ENCODE measurements around the gene ARHGAP35. TPM values are rescaled to one million over a fixed set of nuclear protein-coding genes. Genes with fewer than 3 reads are reported as not detected.
A peak's percentile ranks its signal among the peaks of the same experiment; 100 is the strongest.
"Not testable (repeated sequence)": the region's sequence is repeated elsewhere in the genome, so short reads cannot be mapped to it uniquely, and the experiment has no call there.

Gene ARHGAP35
- total RNA-seq, result 10 to 100 TPM; 22.7 to 30.0 TPM

- peak within 1 kb of the TSS; percentile 94 for H3K27ac Mint-ChIP-seq
- H3K36me3 Mint-ChIP-seq (ENCODE audit: insufficient read depth in 2 of 2), result peaks cover 0 to 4% of the 10 kb centered on the region in 2 donors
- H3K4me3 Mint-ChIP-seq, result peak within 1 kb of the TSS; percentile 82 to 91
- ATAC-seq (replicated peaks in 1 of 2) (peak in 1 of 2 donors; percentile 2), DNase-seq (peak in 1 of 2 donors; percentile 23)
- peaks cover 36% of the 10 kb centered on the region for H3K4me1 Mint-ChIP-seq (ENCODE audit: low read depth)
- no peaks in the 10 kb centered on the region for H3K9me3 Mint-ChIP-seq
- H3K27me3 Mint-ChIP-seq (ENCODE audit: low read depth), result no peaks in the 10 kb centered on the region
These were observed at the start of gene ARHGAP35 for GRCh38 chr19:46860846-46861690. Gene ARHGAP35, plus strand, starts transcription at chr19:46860997. Its CDS starts 57,679 bp downstream, at chr19:46918676.

- H3K4me3 Mint-ChIP-seq, result no peak overlapping the region
- H3K9me3 Mint-ChIP-seq, result no peaks in the 10 kb centered on the region
- ATAC-seq (replicated peaks in 1 of 2) (no peak), DNase-seq (no peak)
- no peaks in the 10 kb centered on the region for H3K27me3 Mint-ChIP-seq (ENCODE audit: low read depth)
- peaks cover 5% of the 10 kb centered on the region for H3K4me1 Mint-ChIP-seq (ENCODE audit: low read depth)
- no peak overlapping the region for H3K27ac Mint-ChIP-seq
- no peaks in the 10 kb centered on the region for H3K36me3 Mint-ChIP-seq (ENCODE audit: insufficient read depth in 2 of 2)
These were observed 47.6 kb upstream of the ARHGAP35 start for GRCh38 chr19:46812977-46813838.

DNA sequence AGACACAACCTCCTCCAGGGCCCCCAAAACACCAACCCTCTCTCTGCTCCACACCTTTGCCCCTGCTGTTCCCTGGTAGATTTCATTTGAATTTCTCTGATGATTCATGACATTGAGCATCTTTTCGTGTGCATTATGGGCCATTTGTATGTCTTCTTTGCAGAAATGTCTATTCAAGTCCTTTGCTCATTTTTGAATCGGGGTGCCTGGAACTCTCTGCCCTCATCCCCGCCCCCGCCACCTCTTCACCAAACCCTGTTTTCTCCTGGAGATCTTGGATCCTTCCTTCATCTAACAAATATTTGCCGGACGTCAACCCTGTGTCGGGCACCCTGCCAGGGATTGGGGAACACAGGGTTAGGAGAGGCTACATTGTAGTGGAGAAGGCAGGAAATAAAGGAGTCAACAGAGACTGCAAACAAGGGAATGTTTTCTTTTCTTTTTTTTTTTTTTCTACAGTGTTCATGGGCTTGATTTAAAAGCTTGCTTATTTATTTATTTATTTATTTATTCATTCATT lies 46.9 kb upstream of the ARHGAP35 start:
- DNase-seq (no peak), ATAC-seq (replicated peaks in 1 of 2) (no peak)
- Mint-ChIP-seq H3K9me3 (no peaks in the 10 kb centered on the region), H3K27me3 (ENCODE audit: low read depth) (no peaks in the 10 kb centered on the region), H3K4me1 (ENCODE audit: low read depth) (peaks cover 8% of the 10 kb centered on the region), H3K27ac (no peak overlapping the region), H3K36me3 (ENCODE audit: insufficient read depth in 2 of 2) (no peaks in the 10 kb centered on the region), H3K4me3 (no peak overlapping the region)

DNA sequence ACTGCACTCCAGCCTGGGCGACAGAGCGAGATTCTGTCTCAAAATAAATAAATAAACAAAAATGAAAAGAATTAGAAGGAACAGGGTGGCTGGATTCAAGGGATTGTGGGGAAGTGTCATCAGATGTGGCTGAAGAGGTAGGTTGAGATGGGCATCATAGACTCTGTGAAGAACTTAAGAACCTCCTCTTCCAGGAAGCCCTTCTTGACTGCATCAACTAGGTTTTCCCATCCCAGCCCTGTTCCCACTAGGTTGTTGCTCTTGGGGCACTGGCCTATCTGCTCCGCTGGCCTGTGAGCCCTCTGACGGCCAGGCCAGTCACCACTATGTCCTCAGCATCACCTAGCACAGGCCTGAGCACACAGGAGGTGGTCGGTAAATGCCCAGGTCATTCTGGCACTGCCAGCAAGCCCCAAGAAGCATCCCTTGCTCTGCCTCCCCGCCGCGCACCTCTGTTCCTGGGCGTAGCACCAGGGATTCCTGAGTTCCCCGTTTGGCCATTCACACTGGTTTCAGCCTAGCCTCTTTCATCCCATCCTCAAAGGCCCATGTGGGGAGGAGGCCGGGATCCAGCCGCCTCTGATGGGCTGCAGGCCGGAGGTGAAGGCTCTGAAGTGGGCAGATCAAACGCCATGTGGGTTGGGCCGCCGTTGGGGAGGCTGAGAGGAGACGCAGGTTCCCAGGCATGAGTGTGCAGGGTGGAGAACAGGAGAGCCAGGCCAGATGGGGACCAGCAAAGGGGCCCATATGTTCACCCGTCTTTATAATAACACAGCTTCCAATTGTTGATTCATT lies 44.8 kb upstream of the ARHGAP35 start:
- Mint-ChIP-seq H3K4me3 (no peak overlapping the region), H3K27ac (no peak overlapping the region), H3K9me3 (no peaks in the 10 kb centered on the region), H3K36me3 (ENCODE audit: insufficient read depth in 2 of 2) (no peaks in the 10 kb centered on the region), H3K4me1 (ENCODE audit: low read depth) (peaks cover 25% of the 10 kb centered on the region), H3K27me3 (ENCODE audit: low read depth) (no peaks in the 10 kb centered on the region)
- no peak for DNase-seq
- no peak for ATAC-seq (replicated peaks in 1 of 2)

GRCh38 chr19:46818812-46819211 lies 42.0 kb upstream of the ARHGAP35 start:
- Mint-ChIP-seq H3K36me3 (ENCODE audit: insufficient read depth in 2 of 2) (no peaks in the 10 kb centered on the region), H3K9me3 (no peaks in the 10 kb centered on the region), H3K27me3 (ENCODE audit: low read depth) (no peaks in the 10 kb centered on the region), H3K4me3 (peak overlapping the region in 1 of 2 donors; percentile 24), H3K27ac (peak overlapping the region; percentile 12), H3K4me1 (ENCODE audit: low read depth) (peaks cover 40% of the 10 kb centered on the region)
- ATAC-seq (replicated peaks in 1 of 2), result no peak
- peak; percentile 10 to 18 for DNase-seq

DNA sequence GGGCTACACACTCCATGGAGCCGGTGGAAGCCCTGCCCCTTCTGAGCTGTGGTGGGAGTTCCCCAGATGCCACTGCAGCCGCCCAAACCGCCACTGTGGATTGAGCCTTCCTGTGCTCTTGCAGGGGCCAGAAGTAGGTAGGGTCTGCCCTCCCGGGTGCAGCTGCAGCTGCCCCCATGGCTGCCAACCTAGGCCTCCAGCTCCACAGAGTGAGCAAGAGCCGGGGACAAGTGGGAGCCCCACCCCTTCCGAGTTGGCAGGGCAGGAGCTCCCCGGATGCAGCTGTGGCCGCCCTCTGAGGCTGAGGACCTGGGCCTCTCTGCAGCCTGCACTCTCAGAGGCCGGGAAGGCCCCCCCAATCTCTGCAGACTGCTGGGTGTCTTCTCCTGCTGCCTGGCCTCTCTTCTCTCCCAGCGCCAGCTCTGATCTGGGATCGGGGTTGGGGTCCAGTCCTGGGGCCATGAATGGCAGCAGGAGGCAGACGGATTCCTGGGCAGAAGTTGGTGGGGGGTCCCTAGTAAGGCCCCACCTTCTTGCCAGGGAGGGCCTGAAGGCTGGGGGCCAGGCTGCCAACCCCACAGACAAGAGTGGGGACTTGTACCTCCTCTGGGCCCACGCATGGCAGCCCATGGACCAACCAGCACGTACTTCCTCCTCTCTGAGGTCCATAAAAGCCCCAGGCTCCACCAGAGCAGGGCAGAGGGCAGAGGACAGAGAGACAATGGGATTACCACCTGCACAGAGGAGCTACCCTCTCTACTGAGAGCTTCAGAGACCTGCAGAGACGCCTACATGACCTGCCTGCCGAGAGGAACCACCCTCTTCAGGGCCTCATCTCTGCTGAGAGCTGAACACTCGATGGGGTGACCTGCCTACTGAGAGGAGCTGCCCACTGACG lies 39.0 kb upstream of the ARHGAP35 start:
- DNase-seq (peak; percentile 61 to 67), ATAC-seq (replicated peaks in 1 of 2) (peak; percentile 84 to 90)
- peak overlapping the region; percentile 54 to 65 for H3K4me3 Mint-ChIP-seq
- H3K27me3 Mint-ChIP-seq (ENCODE audit: low read depth), result no peaks in the 10 kb centered on the region
- no peaks in the 10 kb centered on the region for H3K9me3 Mint-ChIP-seq
- peak overlapping the region; percentile 63 for H3K27ac Mint-ChIP-seq
- H3K36me3 Mint-ChIP-seq (ENCODE audit: insufficient read depth in 2 of 2), result no peaks in the 10 kb centered on the region
- H3K4me1 Mint-ChIP-seq (ENCODE audit: low read depth), result peaks cover 46% of the 10 kb centered on the region

- Mint-ChIP-seq H3K27ac (peak overlapping the region; percentile 63), H3K4me1 (ENCODE audit: low read depth) (peaks cover 46% of the 10 kb centered on the region), H3K4me3 (peak overlapping the region; percentile 54 to 65)
- not testable (repeated sequence) for DNase-seq; H3K9me3 Mint-ChIP-seq; H3K27me3 Mint-ChIP-seq (ENCODE audit: low read depth); ATAC-seq (replicated peaks in 1 of 2); H3K36me3 Mint-ChIP-seq (ENCODE audit: insufficient read depth in 2 of 2)
These were observed 38.4 kb upstream of the ARHGAP35 start for GRCh38 chr19:46822410-46822787.

GRCh38 chr19:46823049-46823448 lies 37.7 kb upstream of the ARHGAP35 start:
- Mint-ChIP-seq H3K27ac (no peak overlapping the region), H3K4me1 (ENCODE audit: low read depth) (peaks cover 46% of the 10 kb centered on the region), H3K36me3 (ENCODE audit: insufficient read depth in 2 of 2) (no peaks in the 10 kb centered on the region), H3K27me3 (ENCODE audit: low read depth) (no peaks in the 10 kb centered on the region), H3K9me3 (no peaks in the 10 kb centered on the region), H3K4me3 (no peak overlapping the region)
- no peak for ATAC-seq (replicated peaks in 1 of 2)
- no peak for DNase-seq

DNA sequence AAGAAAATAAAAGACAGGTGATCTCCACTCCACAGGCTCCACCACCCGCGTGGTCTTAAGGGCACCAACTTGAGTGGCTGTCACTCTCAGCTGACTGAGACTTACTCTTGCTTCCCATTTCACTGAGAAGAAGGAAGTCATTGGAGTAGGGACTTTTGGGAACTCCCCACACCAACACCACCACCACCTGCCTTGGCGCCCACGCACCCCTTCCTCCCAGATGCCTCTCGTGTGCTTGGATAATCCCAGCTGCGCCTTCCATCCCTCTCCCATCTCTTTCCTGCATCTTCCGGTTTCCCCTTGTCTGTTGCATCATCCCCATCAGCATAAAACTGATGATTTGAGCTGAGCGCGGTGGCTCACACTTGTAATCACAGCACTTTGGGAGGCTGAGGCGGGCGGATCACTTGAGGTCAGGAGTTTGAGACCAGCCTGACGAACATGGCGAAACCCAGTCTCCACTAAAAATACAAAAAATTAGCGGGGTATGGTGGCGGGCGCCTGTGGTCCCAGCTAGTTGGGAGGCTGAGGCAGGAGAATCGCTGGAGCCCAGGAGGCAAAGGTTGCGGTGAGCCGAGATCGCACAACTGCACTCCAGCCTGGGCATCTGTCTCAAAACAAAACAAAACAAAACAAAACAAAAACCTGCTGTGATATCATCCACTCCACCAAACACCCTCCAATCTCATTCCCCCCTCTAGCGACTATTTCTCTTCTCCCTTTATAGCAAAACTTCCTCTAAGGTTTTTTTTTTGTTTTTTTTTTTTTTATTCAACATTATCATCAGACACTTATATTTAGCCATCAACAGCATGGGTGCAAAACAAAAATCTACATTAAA lies 35.7 kb upstream of the ARHGAP35 start:
- Mint-ChIP-seq H3K4me1 (ENCODE audit: low read depth) (peaks cover 44% of the 10 kb centered on the region), H3K4me3 (peak overlapping the region in 1 of 2 donors; percentile 14), H3K36me3 (ENCODE audit: insufficient read depth in 2 of 2) (no peaks in the 10 kb centered on the region), H3K27me3 (ENCODE audit: low read depth) (no peaks in the 10 kb centered on the region), H3K27ac (peak overlapping the region; percentile 70), H3K9me3 (no peaks in the 10 kb centered on the region)
- DNase-seq (no peak), ATAC-seq (replicated peaks in 1 of 2) (no peak)

DNA sequence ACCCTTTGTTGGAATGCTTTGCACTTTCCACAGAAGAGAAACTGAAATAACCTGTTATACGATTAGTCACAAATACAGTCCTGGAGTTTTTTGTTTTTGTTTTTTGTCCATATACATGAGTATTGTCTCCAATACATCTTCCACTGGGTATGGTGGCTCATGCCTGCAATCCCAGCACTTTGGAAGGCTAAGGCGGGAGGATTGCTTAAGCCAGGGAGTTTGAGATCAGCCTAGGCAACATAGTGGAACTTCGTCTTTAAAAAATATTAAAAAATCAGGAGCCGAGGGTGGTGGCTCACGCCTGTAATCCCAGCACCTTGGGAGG lies 35.1 kb upstream of the ARHGAP35 start:
- H3K27ac Mint-ChIP-seq, result peak overlapping the region; percentile 70
- no peak for ATAC-seq (replicated peaks in 1 of 2)

DNA sequence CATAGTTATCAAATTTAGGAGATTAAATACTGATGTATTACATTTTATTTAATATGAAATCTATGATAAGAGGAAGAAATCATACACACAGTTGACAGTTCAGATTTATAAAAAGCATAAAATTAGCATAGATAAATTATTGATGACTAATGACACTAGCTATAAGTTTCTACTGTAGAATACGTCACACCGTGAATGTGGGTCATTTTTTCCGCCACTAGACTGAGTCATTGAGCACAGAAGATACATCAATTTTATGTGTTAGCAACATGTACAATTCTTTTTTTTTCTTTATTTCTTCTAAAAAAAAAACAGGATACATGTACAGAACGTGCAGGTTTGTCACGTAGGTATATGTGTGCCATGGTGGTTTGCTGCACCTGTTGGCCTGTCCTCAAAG lies 32.3 kb upstream of the ARHGAP35 start:
- ATAC-seq (replicated peaks in 1 of 2), result peak; percentile 73 to 81
- no peak overlapping the region for H3K27ac Mint-ChIP-seq
- H3K4me1 Mint-ChIP-seq (ENCODE audit: low read depth), result peaks cover 21% of the 10 kb centered on the region
- no peaks in the 10 kb centered on the region for H3K9me3 Mint-ChIP-seq
- DNase-seq, result peak; percentile 49 to 63
- H3K4me3 Mint-ChIP-seq, result no peak overlapping the region
- no peaks in the 10 kb centered on the region for H3K27me3 Mint-ChIP-seq (ENCODE audit: low read depth)
- no peaks in the 10 kb centered on the region for H3K36me3 Mint-ChIP-seq (ENCODE audit: insufficient read depth in 2 of 2)

More for the DNA sequence above, 35.1 kb upstream of the ARHGAP35 start:
- no peaks in the 10 kb centered on the region for H3K36me3 Mint-ChIP-seq (ENCODE audit: insufficient read depth in 2 of 2)
- no peak overlapping the region for H3K4me3 Mint-ChIP-seq
- H3K27me3 Mint-ChIP-seq (ENCODE audit: low read depth), result no peaks in the 10 kb centered on the region
- DNase-seq, result no peak
- H3K4me1 Mint-ChIP-seq (ENCODE audit: low read depth), result peaks cover 38% of the 10 kb centered on the region
- no peaks in the 10 kb centered on the region for H3K9me3 Mint-ChIP-seq

Measured in activated T-cell treated with anti-CD3 and anti-CD28 coated beads, Interleukin-2, amount 50 U/mL, for 72 hours (primary cell).